HG02763 (cell line): Measurements from ENCODE around the gene DNAJC7.

Source experiments
- ATAC-seq: cut with Tn5 transposase; IDR thresholded peaks from one replicate; pipeline ENCODE4 v1.9.1; 2021; ENCODE audit warnings: mild to moderate bottlenecking, moderate library complexity; ENCODE audit not compliant: unreplicated experiment

DNAJC7 gene, protein sequence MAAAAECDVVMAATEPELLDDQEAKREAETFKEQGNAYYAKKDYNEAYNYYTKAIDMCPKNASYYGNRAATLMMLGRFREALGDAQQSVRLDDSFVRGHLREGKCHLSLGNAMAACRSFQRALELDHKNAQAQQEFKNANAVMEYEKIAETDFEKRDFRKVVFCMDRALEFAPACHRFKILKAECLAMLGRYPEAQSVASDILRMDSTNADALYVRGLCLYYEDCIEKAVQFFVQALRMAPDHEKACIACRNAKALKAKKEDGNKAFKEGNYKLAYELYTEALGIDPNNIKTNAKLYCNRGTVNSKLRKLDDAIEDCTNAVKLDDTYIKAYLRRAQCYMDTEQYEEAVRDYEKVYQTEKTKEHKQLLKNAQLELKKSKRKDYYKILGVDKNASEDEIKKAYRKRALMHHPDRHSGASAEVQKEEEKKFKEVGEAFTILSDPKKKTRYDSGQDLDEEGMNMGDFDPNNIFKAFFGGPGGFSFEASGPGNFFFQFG

DNA sequence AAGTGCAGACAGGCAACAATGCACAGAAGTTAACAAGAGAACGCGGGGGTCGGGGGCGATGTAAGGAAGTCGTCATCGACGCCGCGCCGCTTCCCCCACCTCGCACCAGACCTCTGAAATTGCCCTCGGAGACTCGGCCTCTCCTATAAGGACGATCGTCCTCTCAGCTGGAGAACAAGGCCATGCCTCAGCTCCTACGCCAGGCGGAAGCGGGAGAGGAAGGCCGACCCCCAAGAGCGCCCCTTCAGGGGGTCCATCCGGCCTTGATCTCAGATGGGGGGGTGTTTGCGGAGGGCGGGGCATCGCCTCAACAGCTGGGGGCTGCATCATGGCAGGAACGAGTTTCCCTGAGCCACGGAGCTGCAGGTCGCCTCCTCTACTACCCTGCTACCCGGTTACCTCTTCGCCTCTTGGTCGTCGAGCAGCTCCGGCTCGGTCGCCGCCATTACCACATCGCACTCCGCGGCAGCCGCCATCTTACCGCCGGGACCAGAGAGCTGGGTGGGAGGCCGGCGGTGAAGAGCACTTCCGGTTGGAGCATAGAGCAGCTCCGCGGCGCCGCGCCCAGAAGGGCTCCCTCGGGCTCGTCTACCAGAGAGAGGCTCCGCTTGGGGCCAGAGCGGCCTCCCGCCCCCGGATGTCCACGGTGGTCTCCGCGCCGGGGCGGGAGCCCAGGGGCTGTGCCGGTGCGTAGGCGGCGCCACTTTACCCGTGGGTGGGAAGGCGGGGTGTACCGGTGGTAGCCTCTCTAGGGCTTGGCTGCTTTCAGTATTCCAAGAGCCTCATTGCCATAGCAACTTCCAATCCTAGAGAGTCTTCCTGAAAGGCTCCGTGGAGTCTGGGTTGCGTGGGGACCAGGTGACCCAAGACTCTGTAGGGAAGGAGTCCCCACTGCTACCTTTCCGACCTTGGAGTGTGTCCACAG, at the start of gene DNAJC7:
Gene DNAJC7, minus strand, starts transcription at position 499 of the 925 bp plus-strand sequence. Its CDS starts 23 bp downstream, at position 476.
- peak; percentile 82 for ATAC-seq

- no peak for ATAC-seq
These were observed 48.0 kb upstream of the DNAJC7 start for GRCh38 chr17:42065201-42065600.

- no peak for ATAC-seq
These were observed 45.4 kb upstream of the DNAJC7 start for GRCh38 chr17:42062681-42063080.

GRCh38 chr17:42061646-42062487, 44.6 kb upstream of the DNAJC7 start:
- ATAC-seq, result no peak

- no peak for ATAC-seq
These were observed 43.0 kb upstream of the DNAJC7 start for GRCh38 chr17:42060231-42060630.

- ATAC-seq, result no peak
These were observed 42.6 kb upstream of the DNAJC7 start for GRCh38 chr17:42059815-42060214.

DNA sequence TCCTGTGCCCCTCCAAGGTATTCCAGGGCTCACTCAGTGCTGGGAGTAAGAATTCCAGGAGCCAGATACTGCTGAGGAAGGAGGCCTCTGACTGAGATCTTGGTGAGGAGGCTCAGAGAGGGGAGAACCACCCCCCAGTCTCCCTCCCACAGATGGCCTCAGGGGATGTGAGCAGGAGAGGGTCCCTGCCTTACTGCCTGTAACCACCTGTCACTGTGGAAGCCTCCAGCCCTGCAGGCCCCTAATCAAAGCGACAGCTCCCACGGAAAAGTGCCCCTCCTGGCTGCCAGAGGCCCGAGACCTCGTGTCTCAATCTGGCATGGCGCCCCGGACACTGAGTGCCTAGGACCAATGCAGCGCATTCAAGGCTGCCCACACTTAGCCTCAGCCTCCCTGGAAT, 40.8 kb upstream of the DNAJC7 start:
- ATAC-seq, result no peak

GRCh38 chr17:42056635-42057034, 39.4 kb upstream of the DNAJC7 start:
- ATAC-seq, result no peak

GRCh38 chr17:42055496-42055895, 38.3 kb upstream of the DNAJC7 start:
- ATAC-seq, result no peak

DNA sequence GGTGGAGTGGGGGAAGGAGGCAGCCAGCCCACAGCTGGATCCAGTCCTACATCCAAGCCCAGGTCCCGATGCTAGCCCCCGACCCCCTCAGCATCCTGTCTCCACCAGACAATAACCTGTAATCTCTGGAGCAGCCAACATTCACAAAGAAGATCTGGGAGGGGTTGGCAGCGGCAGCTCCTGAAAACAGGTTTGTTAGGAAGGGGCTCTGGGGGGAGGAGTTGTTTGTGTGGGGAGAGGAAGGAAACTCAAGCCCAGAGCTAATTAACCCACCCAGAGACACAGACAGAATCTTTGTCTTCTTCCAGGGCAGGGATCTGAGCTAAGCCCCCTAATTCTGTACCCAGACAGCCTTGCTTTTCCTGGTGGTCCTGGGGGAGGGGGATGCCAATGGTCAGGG, 37.8 kb upstream of the DNAJC7 start:
- ATAC-seq, result no peak

- ATAC-seq, result no peak
These were observed 36.7 kb upstream of the DNAJC7 start for GRCh38 chr17:42053731-42054500.

GRCh38 chr17:42052346-42052877, 35.2 kb upstream of the DNAJC7 start:
- ATAC-seq, result no peak

- ATAC-seq, result no peak
These were observed 34.4 kb upstream of the DNAJC7 start for GRCh38 chr17:42051645-42052044.

- no peak for ATAC-seq
These were observed 33.8 kb upstream of the DNAJC7 start for GRCh38 chr17:42051013-42051400.

DNA sequence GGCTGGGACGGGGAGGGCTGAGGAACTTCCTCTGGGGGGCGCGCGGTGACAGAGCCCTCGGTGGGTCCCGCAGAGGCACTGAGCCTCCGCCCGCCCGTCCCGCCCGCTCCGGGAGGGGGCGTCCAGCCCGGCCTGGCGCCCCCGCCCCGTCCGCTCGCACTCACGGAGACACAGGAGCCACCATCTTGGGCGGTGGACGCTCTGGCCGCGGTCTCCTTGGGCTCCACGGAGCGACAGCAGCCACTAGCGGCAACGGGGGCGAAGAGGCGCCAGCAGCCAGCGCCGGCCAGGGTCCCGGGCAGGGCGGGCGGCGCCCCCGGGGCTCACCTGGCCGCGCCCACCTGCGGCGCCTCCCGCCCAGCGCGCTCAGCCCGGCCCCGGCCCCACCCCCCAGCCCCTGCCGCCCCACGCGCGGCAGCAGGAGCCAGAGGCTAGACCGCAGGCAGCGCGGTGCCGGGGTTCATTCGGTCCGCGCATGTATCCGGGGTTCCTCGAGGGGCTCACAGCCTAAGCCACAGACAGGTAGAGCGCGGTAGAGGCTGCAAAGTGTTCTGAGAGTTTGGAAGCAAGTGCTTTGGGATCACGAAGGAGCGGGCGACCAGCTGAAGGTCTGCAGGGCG, 33.3 kb upstream of the DNAJC7 start, which contains the start of gene C17orf113:
Gene C17orf113, minus strand, starts transcription at position 209 of the 620 bp plus-strand sequence. CDS start 7,225 bp downstream, outside the sequence.
- ATAC-seq, result no peak

- no peak for ATAC-seq
These were observed 32.7 kb upstream of the DNAJC7 start for GRCh38 chr17:42049834-42050392.

GRCh38 chr17:42047343-42047742, 30.1 kb upstream of the DNAJC7 start:
- no peak for ATAC-seq

DNA sequence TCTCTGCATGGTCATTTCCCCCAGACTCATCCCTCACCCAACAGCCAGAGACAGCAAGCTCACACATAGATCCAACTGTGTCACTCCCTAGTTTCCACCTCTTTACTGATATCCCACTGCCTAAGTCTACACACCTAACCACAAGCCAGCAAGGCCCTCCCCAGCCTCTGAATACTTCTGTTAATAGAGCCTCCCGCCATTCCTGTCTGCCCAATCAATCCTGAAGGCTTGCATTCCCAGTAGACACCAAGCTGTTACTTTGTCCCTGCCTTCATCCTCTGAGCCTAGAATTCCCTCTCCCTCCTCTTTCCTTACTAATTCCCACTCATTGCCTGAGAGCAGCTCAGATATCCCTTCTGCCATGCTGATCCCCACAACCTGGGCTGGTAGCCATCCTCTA, 28.5 kb upstream of the DNAJC7 start:
- ATAC-seq, result no peak
